ENCODE data around the gene WDR18. TPM values are rescaled to one million over a fixed set of nuclear protein-coding genes. Genes with fewer than 3 reads are reported as not detected.

WDR18 gene
- total RNA-seq, 1 donor from 2014 or later: 57.5 TPM

GRCh38 chr19:964761-965694, 19.1 kb upstream of the WDR18 start:
- intact Hi-C loops (cut with micrococcal nuclease): no loop called here

GRCh38 chr19:966485-967088, 17.6 kb upstream of the WDR18 start:
- intact Hi-C loops (cut with micrococcal nuclease): no loop called here

- intact Hi-C loops (cut with micrococcal nuclease): no loop called here
Measured at GRCh38 chr19:970695-971094, 13.4 kb upstream of the WDR18 start.

- intact Hi-C loops (cut with micrococcal nuclease): no loop called here
Measured at GRCh38 chr19:971795-972194, 12.3 kb upstream of the WDR18 start.

GRCh38 chr19:972281-972680, 11.9 kb upstream of the WDR18 start:
- intact Hi-C loops (cut with micrococcal nuclease): no loop called here

- intact Hi-C loops (cut with micrococcal nuclease): no loop called here
Measured at GRCh38 chr19:973726-974563, 10.2 kb upstream of the WDR18 start.

GRCh38 chr19:974564-975257, 9.4 kb upstream of the WDR18 start:
- intact Hi-C loops (cut with micrococcal nuclease): no loop called here

- intact Hi-C loops (cut with micrococcal nuclease): no loop called here
Measured at GRCh38 chr19:976476-976875, 7.7 kb upstream of the WDR18 start.

- intact Hi-C loops (cut with micrococcal nuclease): no loop called here
Measured at GRCh38 chr19:977058-977464, 7.1 kb upstream of the WDR18 start.

GRCh38 chr19:979318-979741, 4.8 kb upstream of the WDR18 start:
- intact Hi-C loops (cut with micrococcal nuclease): no loop called here

GRCh38 chr19:980133-980998, 3.8 kb upstream of the WDR18 start:
- intact Hi-C loops (cut with micrococcal nuclease): loop anchor here (5.0 kb wide), 1 partner anchor 208 kb away; no protein-coding TSS in a partner anchor

GRCh38 chr19:982567-983170, 1.5 kb upstream of the WDR18 start:
- intact Hi-C loops (cut with micrococcal nuclease): loop anchor here (1.0 to 5.0 kb wide), 3 partner anchors 61 to 210 kb away; no protein-coding TSS in a partner anchor

GRCh38 chr19:986083-986482, 1.9 kb downstream of the WDR18 start:
- intact Hi-C loops (cut with micrococcal nuclease): no loop called here

GRCh38 chr19:988081-988480, 3.9 kb downstream of the WDR18 start:
- intact Hi-C loops (cut with micrococcal nuclease): no loop called here

GRCh38 chr19:988510-988909, 4.4 kb downstream of the WDR18 start:
- intact Hi-C loops (cut with micrococcal nuclease): no loop called here

- intact Hi-C loops (cut with micrococcal nuclease): no loop called here
Measured at GRCh38 chr19:989381-990081, 5.4 kb downstream of the WDR18 start.

- intact Hi-C loops (cut with micrococcal nuclease): no loop called here
Measured at GRCh38 chr19:990119-990571, 6.0 kb downstream of the WDR18 start.

- intact Hi-C loops (cut with micrococcal nuclease): loop anchor here (1.0 kb wide), 2 partner anchors 73 to 128 kb away; no protein-coding TSS in a partner anchor
Measured at GRCh38 chr19:990746-991145, 6.6 kb downstream of the WDR18 start.
